A204.1 (cell line): ENCODE results near the gene CTDSP2.
"Not testable (repeated sequence)": the region's sequence is repeated elsewhere in the genome, so short reads cannot be mapped to it uniquely, and the experiment has no call there.

Experiments
- FAIRE-seq: peaks from 2 replicates; lab custom pipeline; 2012; peaks lifted over from hg19 to GRCh38; lab: Jason Lieb, UNC

The CTDSP2 gene

GRCh38 chr12:57846577-57847319 is at the start of gene CTDSP2:
Gene CTDSP2, minus strand, starts transcription at chr12:57846729. Its CDS starts 294 bp downstream, at chr12:57846435.
- FAIRE-seq: peak; percentile 72

GRCh38 chr12:57896115-57896433 is 49.5 kb upstream of the CTDSP2 start:
- FAIRE-seq: no peak

GRCh38 chr12:57895389-57896114 is 49.0 kb upstream of the CTDSP2 start:
- FAIRE-seq: no peak

GRCh38 chr12:57894399-57895292 is 48.1 kb upstream of the CTDSP2 start:
- no peak for FAIRE-seq

GRCh38 chr12:57893431-57894353 is 47.2 kb upstream of the CTDSP2 start:
- peak; percentile 87 for FAIRE-seq

GRCh38 chr12:57892232-57892972 is 45.9 kb upstream of the CTDSP2 start:
- no peak for FAIRE-seq

GRCh38 chr12:57891542-57892228 is 45.2 kb upstream of the CTDSP2 start:
- FAIRE-seq: no peak

- no peak for FAIRE-seq
These were observed 43.9 kb upstream of the CTDSP2 start for GRCh38 chr12:57890191-57891115.

GRCh38 chr12:57889500-57889989 is 43.0 kb upstream of the CTDSP2 start:
- no peak for FAIRE-seq

GRCh38 chr12:57888409-57889157 is 42.1 kb upstream of the CTDSP2 start:
- no peak for FAIRE-seq

- no peak for FAIRE-seq
These were observed 41.3 kb upstream of the CTDSP2 start for GRCh38 chr12:57887631-57888408.

- FAIRE-seq: not testable (repeated sequence)
These were observed 40.4 kb upstream of the CTDSP2 start for GRCh38 chr12:57886964-57887363.

GRCh38 chr12:57886542-57886941 is 40.0 kb upstream of the CTDSP2 start:
- FAIRE-seq: no peak

- no peak for FAIRE-seq
These were observed 38.7 kb upstream of the CTDSP2 start for GRCh38 chr12:57885207-57885606.

- FAIRE-seq: no peak
These were observed 37.2 kb upstream of the CTDSP2 start for GRCh38 chr12:57883700-57884099.

- FAIRE-seq: no peak
These were observed 36.5 kb upstream of the CTDSP2 start for GRCh38 chr12:57883057-57883456.

- FAIRE-seq: no peak
These were observed 36.0 kb upstream of the CTDSP2 start for GRCh38 chr12:57882575-57882974.

GRCh38 chr12:57881475-57881874 is 34.9 kb upstream of the CTDSP2 start:
- FAIRE-seq: no peak
